SU-DHL-6 (cell line): ENCODE results near the gene CADM2.

Experiments used
- H2AFZ ChIP-seq: fragments of 200-600 bp; sonication (generic); 2 replicates; pipeline ENCODE4 v1.6.1; 2014; ENCODE audit warnings: low read depth, mild to moderate bottlenecking, moderate library complexity, mixed read lengths, antibody characterized with exemption, low read length; ENCODE audit not compliant: severe bottlenecking
- H3F3A ChIP-seq: fragments of 200-600 bp; shearing (Covaris generic); 2 replicates; pipeline ENCODE4 v1.6.0; 2016; ENCODE audit warnings: antibody characterized with exemption, mild to moderate bottlenecking; ENCODE audit not compliant: insufficient read depth
- H3K27ac ChIP-seq: fragments of 200-600 bp; sonication (generic); 2 replicates; pipeline ENCODE4 v1.5.1; 2016; ENCODE audit warnings: low read depth, mild to moderate bottlenecking, low read length, moderate library complexity, mixed read lengths
- H3K27me3 ChIP-seq: fragments of 200-600 bp; sonication (generic), shearing (Covaris generic); 2 replicates; pipeline ENCODE4 v1.6.0; 2014; ENCODE audit warnings: mild to moderate bottlenecking, low read length
- H3K36me3 ChIP-seq: fragments of 200-600 bp; sonication (generic); 2 replicates; pipeline ENCODE4 v1.6.1; 2014; ENCODE audit warnings: mild to moderate bottlenecking, low read length, mixed read lengths
- H3K4me2 ChIP-seq: fragments of 300-600, 200-600 bp; shearing (Covaris generic), sonication (generic); 2 replicates; pipeline ENCODE4 v1.6.0; 2014; ENCODE audit warnings: low read length, low read depth, mild to moderate bottlenecking; ENCODE audit not compliant: poor library complexity, severe bottlenecking
- H3K4me3 ChIP-seq: fragments of 200-600 bp; sonication (generic); 2 replicates; pipeline ENCODE4 v1.5.1; 2014; ENCODE audit warnings: antibody characterized with exemption, low read length, mild to moderate bottlenecking, mixed read lengths; ENCODE audit not compliant: insufficient read depth, poor library complexity, severe bottlenecking
- H3K79me2 ChIP-seq: fragments of 200-600 bp; sonication (generic); 2 replicates; pipeline ENCODE4 v1.6.1; 2014; ENCODE audit warnings: mild to moderate bottlenecking, low read length, moderate library complexity; ENCODE audit not compliant: insufficient read depth
- H3K9ac ChIP-seq: fragments of 200-600 bp; sonication (generic); 2 replicates; pipeline ENCODE4 v1.7.0; 2014; ENCODE audit warnings: mild to moderate bottlenecking, low read length
- H3K9me2 ChIP-seq: fragments of 200-600 bp; sonication (generic); replicated peaks from 2 replicates; pipeline ENCODE4 v1.6.1; 2014; ENCODE audit warnings: low read length; ENCODE audit not compliant: insufficient read depth
- H3K9me3 ChIP-seq: fragments of 200-600 bp; sonication (generic); 2 replicates; pipeline ENCODE4 v1.6.1; 2014; ENCODE audit warnings: low read length, mixed read lengths; ENCODE audit not compliant: insufficient read depth
- H4K20me1 ChIP-seq: fragments of 200-600 bp; sonication (generic); 2 replicates; pipeline ENCODE4 v1.6.1; 2014; ENCODE audit warnings: low read depth, mild to moderate bottlenecking, antibody characterized with exemption, low read length, moderate library complexity, mixed read lengths
- EZH2phosphoT487 ChIP-seq: fragments of 200-600 bp; sonication (generic), shearing (Covaris generic); conservative IDR thresholded peaks from 2 replicates; pipeline ENCODE4 v1.6.1; 2018; ENCODE audit warnings: mild to moderate bottlenecking, antibody characterized with exemption, low read length, moderate library complexity, mixed read lengths
- TF ChIP-seq, protein P1 (sequence below): fragments of 200-600 bp; sonication (generic); IDR thresholded peaks from one replicate; pipeline ENCODE4 v1.5.1; 2017; ENCODE audit warnings: antibody characterized with exemption, mild to moderate bottlenecking, low read length, moderate library complexity; ENCODE audit not compliant: insufficient read depth, poor library complexity, severe bottlenecking

The CADM2 gene

DNA sequence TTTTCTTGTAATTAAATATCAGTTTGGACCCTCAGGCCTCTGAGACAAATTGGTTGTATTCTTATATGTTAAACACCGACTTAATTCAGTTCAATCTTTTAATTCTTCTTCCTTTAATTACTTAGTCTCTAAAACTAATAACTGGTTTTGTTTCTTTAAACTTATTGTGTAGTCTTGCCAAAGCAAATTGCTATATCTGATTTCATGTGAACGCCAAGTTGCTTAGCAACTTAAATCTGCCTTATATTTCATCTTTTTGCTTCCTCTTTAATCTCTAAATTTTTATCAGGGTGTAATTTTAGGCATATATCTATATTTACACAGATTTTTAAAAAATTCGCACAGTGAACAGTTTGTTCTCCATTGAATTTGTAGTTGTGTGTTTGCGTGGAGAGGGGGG lies 82.2 kb downstream of the CADM2 start:
- Histone ChIP-seq H3K9me3 (no peaks in the 10 kb centered on the region), H3K27ac (no peak overlapping the region), H3K36me3 (no peaks in the 10 kb centered on the region), H3F3A (no peaks in the 10 kb centered on the region), H3K27me3 (no peaks in the 10 kb centered on the region), H3K4me2 (no peak overlapping the region), H3K4me3 (no peak overlapping the region), H4K20me1 (no peaks in the 10 kb centered on the region), H2AFZ (no peak overlapping the region), H3K9me2 (no peaks in the 10 kb centered on the region), H3K79me2 (no peaks in the 10 kb centered on the region), H3K9ac (no peak overlapping the region)
- TF ChIP-seq EZH2phosphoT487: no peak
- TF ChIP-seq, protein P1, sequence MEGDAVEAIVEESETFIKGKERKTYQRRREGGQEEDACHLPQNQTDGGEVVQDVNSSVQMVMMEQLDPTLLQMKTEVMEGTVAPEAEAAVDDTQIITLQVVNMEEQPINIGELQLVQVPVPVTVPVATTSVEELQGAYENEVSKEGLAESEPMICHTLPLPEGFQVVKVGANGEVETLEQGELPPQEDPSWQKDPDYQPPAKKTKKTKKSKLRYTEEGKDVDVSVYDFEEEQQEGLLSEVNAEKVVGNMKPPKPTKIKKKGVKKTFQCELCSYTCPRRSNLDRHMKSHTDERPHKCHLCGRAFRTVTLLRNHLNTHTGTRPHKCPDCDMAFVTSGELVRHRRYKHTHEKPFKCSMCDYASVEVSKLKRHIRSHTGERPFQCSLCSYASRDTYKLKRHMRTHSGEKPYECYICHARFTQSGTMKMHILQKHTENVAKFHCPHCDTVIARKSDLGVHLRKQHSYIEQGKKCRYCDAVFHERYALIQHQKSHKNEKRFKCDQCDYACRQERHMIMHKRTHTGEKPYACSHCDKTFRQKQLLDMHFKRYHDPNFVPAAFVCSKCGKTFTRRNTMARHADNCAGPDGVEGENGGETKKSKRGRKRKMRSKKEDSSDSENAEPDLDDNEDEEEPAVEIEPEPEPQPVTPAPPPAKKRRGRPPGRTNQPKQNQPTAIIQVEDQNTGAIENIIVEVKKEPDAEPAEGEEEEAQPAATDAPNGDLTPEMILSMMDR: no peak

DNA sequence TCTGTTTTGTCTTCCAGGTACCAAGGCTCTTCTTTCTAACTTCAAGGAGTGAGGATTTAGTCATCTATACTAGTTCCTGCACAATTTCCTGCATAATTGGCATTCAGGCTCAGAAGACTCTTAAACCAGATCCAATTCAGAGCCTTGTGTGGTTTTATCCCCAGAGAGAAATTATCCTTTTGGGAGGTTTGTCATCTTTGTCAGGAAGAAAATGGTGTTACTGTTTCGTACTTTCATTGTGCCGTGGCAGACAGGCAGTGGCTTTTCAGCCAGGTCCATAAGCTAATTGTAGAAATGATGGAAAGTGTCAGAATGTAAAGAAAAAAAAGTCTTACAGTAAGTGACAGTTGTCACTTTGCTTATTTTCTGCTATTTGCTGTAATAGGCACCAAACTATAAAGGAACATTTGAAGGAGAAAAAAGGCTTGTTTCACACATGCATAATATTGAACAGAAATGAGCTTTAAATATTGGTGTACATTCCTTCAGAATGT lies 82.8 kb downstream of the CADM2 start:
- H3K4me3 ChIP-seq: no peak overlapping the region
- H3K79me2 ChIP-seq: no peaks in the 10 kb centered on the region
- no peak for TF ChIP-seq EZH2phosphoT487
- TF ChIP-seq, protein P1: no peak
- no peaks in the 10 kb centered on the region for H3K27me3 ChIP-seq
- no peaks in the 10 kb centered on the region for H3K9me3 ChIP-seq
- H3F3A ChIP-seq: no peaks in the 10 kb centered on the region
- no peak overlapping the region for H3K27ac ChIP-seq
- H2AFZ ChIP-seq: no peak overlapping the region
- no peaks in the 10 kb centered on the region for H4K20me1 ChIP-seq
- H3K4me2 ChIP-seq: no peak overlapping the region
- no peaks in the 10 kb centered on the region for H3K36me3 ChIP-seq
- no peaks in the 10 kb centered on the region for H3K9me2 ChIP-seq
- H3K9ac ChIP-seq: no peak overlapping the region

DNA sequence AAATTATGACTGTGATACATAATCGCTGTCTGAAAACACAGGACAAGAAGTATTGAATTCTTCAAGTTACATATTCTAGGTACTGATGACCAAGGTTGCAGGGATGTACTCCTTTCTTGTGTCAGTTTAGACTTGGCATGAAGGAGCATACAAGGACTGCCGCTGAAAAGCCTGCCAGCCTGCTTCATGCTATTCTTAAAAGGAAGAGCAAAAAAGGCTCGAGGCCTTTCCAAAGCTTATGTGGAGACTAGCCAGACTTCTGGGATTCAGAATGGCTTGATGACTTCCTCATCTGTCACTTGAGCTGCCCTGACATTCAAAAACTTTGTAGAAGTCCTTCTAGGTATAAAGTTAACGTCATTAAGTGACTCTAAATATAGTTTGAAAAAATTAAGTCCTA lies 92.0 kb downstream of the CADM2 start:
- Histone ChIP-seq H4K20me1 (no peaks in the 10 kb centered on the region), H3K4me3 (no peak overlapping the region), H3K9ac (no peak overlapping the region), H3K79me2 (no peaks in the 10 kb centered on the region), H3K9me3 (no peaks in the 10 kb centered on the region), H2AFZ (no peak overlapping the region), H3F3A (no peaks in the 10 kb centered on the region), H3K9me2 (no peaks in the 10 kb centered on the region), H3K27me3 (no peaks in the 10 kb centered on the region), H3K27ac (no peak overlapping the region), H3K4me2 (no peak overlapping the region), H3K36me3 (no peaks in the 10 kb centered on the region)
- TF ChIP-seq, protein P1: no peak
- no peak for TF ChIP-seq EZH2phosphoT487
